BLaER1 (cell line): ENCODE measurements around the gene FNBP1L.

Source experiments
- H3K27ac ChIP-seq: shearing (Covaris generic); formaldehyde crosslinking; 2 replicates; pipeline ENCODE4 v1.8.1; 2022
- H3K27me3 ChIP-seq: shearing (Covaris generic); formaldehyde crosslinking; 2 replicates; pipeline ENCODE4 v1.8.1; 2022
- H3K36me3 ChIP-seq: shearing (Covaris generic); formaldehyde crosslinking; 2 replicates; pipeline ENCODE4 v1.8.1; 2022
- H3K4me1 ChIP-seq: shearing (Covaris generic); formaldehyde crosslinking; 2 replicates; pipeline ENCODE4 v1.8.1; 2022
- H3K4me2 ChIP-seq: shearing (Covaris generic); formaldehyde crosslinking; 2 replicates; pipeline ENCODE4 v1.8.1; 2022
- H3K4me3 ChIP-seq: shearing (Covaris generic); formaldehyde crosslinking; 2 replicates; pipeline ENCODE4 v1.8.1; 2022
- H3K9ac ChIP-seq: shearing (Covaris generic); formaldehyde crosslinking; 2 replicates; pipeline ENCODE4 v1.8.1; 2022
- H3K9me3 ChIP-seq: shearing (Covaris generic); formaldehyde crosslinking; 2 replicates; pipeline ENCODE4 v1.8.1; 2022
- H4K20me1 ChIP-seq: shearing (Covaris generic); formaldehyde crosslinking; 2 replicates; pipeline ENCODE4 v1.8.1; 2022
- Cebpa-rat ChIP-seq: shearing (Covaris generic); IDR thresholded peaks from 2 replicates; pipeline ENCODE4 v1.8.1; 2022

The FNBP1L gene

DNA sequence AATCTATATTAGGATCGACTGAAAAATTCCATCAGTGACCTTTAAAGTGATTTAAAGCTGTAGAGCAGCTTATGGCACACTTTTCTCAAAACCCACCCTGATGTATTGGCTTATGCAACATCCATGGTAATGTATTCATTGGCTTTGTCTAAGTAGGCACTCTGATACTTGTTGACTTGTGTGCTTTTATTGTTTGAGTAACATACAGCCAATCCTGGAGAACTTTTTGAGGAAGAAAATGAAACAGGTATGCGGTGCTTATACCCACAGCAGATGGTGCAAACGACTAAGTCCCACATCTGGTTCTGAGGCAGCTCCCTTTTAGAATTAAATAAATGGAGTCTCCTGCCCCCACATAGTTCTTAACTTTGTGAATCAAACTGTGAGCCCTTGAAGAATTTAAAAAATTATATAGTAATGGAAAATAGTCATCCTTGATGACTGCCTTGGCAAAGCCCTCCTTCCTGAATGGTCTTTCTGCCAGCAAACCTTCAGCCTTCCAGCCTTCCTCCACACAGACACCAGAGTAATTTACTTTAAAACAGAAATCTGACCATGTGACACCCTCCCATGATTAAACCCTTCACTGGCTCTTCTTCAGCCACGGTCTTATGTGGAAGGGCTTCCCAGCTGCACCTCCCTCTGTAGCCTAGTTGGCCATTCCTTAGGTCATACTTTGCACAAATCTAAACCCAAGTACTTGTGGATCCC lies 117.7 kb downstream of the FNBP1L start:
- Histone ChIP-seq H3K4me1 (peaks cover 4% of the 10 kb centered on the region; the same call in 1 of the 2 replicates), H3K4me2 (no peak overlapping the region), H4K20me1 (peaks cover 24% of the 10 kb centered on the region), H3K27me3 (no peaks in the 10 kb centered on the region), H3K36me3 (peaks cover 99% of the 10 kb centered on the region), H3K27ac (no peak overlapping the region), H3K9ac (no peak overlapping the region), H3K9me3 (no peaks in the 10 kb centered on the region), H3K4me3 (no peak overlapping the region)
- TF ChIP-seq Cebpa-rat, result no peak

DNA sequence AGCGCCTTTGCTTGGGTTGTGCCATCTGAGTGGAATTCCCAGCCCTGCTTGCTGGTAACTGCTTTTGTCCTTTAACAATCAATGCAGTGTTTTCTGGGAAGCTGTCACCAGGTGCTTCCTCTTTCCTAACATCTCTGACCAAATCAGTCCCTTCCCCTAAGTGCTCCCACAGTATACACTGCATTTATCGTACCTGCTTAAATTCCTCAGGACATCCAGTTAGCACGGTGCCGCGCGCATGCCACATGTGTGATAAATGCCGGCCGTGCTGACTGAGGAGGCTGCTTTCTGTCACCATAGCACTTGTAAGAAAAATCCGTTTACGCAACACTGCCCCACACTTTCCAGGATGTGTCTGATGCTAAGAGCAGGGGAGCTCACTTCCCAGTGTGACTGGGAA lies 118.3 kb downstream of the FNBP1L start:
- peaks cover 4% of the 10 kb centered on the region; the same call in 1 of the 2 replicates for H3K4me1 ChIP-seq
- peaks cover 24% of the 10 kb centered on the region for H4K20me1 ChIP-seq
- no peak for TF ChIP-seq Cebpa-rat
- H3K4me3 ChIP-seq, result no peak overlapping the region
- peaks cover 100% of the 10 kb centered on the region for H3K36me3 ChIP-seq
- no peak overlapping the region for H3K27ac ChIP-seq
- H3K9ac ChIP-seq, result no peak overlapping the region
- H3K4me2 ChIP-seq, result no peak overlapping the region
- H3K27me3 ChIP-seq, result no peaks in the 10 kb centered on the region
- no peaks in the 10 kb centered on the region for H3K9me3 ChIP-seq

DNA sequence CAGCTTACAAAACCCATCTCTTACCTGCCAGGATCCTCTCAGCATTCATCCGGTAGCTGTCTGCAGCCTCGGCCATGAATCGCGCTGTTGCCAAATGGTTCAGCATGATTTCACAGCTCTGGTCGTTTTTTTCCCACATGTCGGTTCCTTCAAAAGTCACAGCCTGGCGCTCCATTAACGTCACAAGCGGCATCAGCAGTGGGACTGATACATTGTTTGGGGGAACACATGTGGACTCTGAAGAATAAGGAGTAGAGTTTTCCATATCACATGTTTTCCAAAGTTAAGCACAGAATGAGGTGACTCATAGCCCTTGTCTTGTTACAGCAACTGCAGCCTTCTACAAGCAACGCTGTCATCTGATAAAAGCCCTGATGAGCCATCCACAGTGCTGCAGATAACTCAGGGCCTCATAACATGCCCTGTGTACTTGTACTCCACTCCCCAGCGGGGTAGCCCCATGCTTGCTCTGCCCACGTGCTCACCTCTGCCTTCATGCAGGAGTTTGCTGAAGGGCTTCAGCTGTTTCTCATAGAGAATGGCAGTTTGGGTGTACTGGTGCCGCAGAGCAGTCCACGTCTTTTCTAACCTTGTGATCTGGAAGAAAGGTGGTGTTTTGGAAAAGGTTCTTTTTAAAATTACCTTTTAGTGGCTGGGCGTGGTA lies 119.5 kb downstream of the FNBP1L start:
- no peak overlapping the region for H3K4me3 ChIP-seq
- no peaks in the 10 kb centered on the region for H3K27me3 ChIP-seq
- no peak overlapping the region for H3K9ac ChIP-seq
- no peak overlapping the region for H3K4me2 ChIP-seq
- no peak overlapping the region for H3K27ac ChIP-seq
- no peaks in the 10 kb centered on the region for H3K9me3 ChIP-seq
- peaks cover 100% of the 10 kb centered on the region for H3K36me3 ChIP-seq
- peaks cover 4% of the 10 kb centered on the region; the same call in 1 of the 2 replicates for H3K4me1 ChIP-seq
- TF ChIP-seq Cebpa-rat, result no peak
- peaks cover 24% of the 10 kb centered on the region for H4K20me1 ChIP-seq

DNA sequence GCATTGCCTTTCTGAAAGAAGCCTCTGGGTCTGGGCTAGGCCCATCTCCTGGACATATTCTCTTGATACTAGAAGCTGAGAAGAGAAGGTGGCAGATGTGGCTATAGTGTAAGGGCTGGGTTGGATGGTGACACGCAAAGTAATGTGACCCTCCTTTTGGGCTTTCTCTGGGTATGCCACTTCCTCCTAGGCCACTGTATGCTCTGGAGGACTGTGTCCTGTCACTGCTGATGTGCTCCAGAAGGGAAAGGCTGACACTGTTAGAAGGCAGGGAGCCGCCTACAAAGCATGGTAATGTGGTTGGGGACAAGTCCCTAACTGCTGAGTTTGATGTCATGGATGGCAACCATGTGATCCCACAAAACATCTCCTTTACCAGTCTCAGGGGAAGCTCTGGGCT lies 121.6 kb downstream of the FNBP1L start:
- H3K27me3 ChIP-seq, result no peaks in the 10 kb centered on the region
- TF ChIP-seq Cebpa-rat, result no peak
- peaks cover 4% of the 10 kb centered on the region; the same call in 1 of the 2 replicates for H3K4me1 ChIP-seq
- H3K36me3 ChIP-seq, result peaks cover 100% of the 10 kb centered on the region
- no peak overlapping the region for H3K27ac ChIP-seq
- H3K4me2 ChIP-seq, result no peak overlapping the region
- peaks cover 25% of the 10 kb centered on the region for H4K20me1 ChIP-seq
- no peaks in the 10 kb centered on the region for H3K9me3 ChIP-seq
- no peak overlapping the region for H3K4me3 ChIP-seq
- H3K9ac ChIP-seq, result no peak overlapping the region

DNA sequence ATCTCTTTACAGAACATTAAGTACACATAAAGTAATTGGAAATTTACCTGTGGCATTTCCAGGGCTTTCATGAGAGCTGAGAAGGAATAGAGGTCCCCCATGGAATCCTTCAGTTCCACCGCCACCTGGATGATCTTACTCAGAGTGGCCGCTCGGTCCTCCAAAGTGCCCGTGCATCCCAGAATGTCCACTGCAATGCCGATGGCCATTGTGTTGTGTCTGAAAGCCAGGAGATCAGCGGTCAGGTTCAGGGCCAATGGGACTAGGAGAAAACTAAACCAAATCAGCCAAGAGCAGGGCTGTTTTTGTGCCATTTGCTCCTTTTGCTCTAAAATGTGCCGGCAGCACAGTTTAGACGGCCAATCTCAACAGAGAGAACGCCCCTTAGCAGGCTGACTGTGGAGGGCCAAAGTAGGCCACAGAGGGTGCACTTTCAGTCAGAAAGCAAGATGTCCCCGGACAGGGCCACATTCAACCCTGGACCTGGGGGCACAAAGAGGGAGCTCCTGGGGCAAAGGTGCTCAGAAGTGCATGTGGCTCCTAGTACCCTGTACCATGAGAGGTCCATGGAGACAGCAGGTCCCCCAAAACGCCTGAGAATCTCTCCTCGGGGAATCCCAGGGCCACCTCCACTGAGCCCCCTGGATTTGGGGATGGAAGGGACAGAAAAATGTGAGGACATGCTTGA lies 123.8 kb downstream of the FNBP1L start:
- Histone ChIP-seq H3K4me2 (no peak overlapping the region), H4K20me1 (peaks cover 45% of the 10 kb centered on the region), H3K9me3 (no peaks in the 10 kb centered on the region), H3K36me3 (peaks cover 100% of the 10 kb centered on the region), H3K4me1 (peaks cover 4% of the 10 kb centered on the region; the same call in 1 of the 2 replicates), H3K9ac (no peak overlapping the region), H3K4me3 (no peak overlapping the region), H3K27ac (no peak overlapping the region), H3K27me3 (no peaks in the 10 kb centered on the region)
- no peak for TF ChIP-seq Cebpa-rat

DNA sequence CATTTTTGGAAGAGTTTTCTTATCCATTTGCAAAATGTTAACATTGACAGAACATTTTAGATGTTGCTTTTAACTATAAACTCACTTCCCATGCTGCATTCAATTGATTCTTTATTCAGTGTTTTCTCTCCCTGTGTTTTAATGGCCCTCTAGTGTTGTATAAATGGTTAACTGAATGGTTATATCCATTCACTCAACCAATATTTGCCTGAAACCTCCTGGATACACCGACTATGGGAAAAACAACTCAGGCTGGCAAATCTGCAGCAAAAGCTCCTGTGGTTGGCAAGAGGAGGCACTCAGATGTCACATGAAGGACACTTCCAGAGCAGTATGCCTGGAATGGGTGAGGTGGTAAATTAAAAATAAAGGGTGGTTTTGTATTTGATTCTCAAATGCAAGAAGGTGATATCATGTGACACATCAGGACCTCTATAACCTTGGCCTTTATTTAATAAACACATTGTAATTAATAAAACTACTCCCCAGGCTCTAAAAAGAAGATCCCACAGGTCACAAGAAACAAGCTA lies 126.1 kb downstream of the FNBP1L start:
- peaks cover 4% of the 10 kb centered on the region; the same call in 1 of the 2 replicates for H3K4me1 ChIP-seq
- H3K9me3 ChIP-seq, result no peaks in the 10 kb centered on the region
- peaks cover 56% of the 10 kb centered on the region for H4K20me1 ChIP-seq
- no peaks in the 10 kb centered on the region for H3K27me3 ChIP-seq
- no peak overlapping the region for H3K27ac ChIP-seq
- H3K36me3 ChIP-seq, result peaks cover 100% of the 10 kb centered on the region
- H3K4me3 ChIP-seq, result no peak overlapping the region
- H3K9ac ChIP-seq, result no peak overlapping the region
- H3K4me2 ChIP-seq, result no peak overlapping the region
- no peak for TF ChIP-seq Cebpa-rat

DNA sequence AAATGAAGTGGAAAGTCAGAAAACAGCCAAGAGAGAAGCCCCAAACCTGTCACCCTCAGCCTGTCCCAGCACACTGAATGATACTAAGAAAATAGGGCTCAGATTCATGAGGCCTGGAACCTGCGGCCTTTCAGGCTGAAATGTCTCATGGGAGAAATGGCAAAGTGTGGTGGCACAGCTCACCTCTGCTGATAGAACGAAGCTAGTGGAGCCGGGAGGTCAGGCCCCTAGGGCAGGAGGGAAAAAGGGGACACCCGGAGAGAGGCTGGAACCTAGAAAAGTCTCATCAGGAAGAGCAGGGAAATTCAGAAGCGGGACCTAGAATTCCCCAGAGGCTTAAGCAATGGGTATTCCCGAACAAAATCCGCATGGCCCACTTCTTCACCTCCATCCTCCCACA lies 126.6 kb downstream of the FNBP1L start:
- H3K27me3 ChIP-seq, result no peaks in the 10 kb centered on the region
- no peak overlapping the region for H3K9ac ChIP-seq
- TF ChIP-seq Cebpa-rat, result no peak
- H3K4me3 ChIP-seq, result no peak overlapping the region
- no peak overlapping the region for H3K27ac ChIP-seq
- H3K4me2 ChIP-seq, result no peak overlapping the region
- H4K20me1 ChIP-seq, result peaks cover 56% of the 10 kb centered on the region
- peaks cover 4% of the 10 kb centered on the region; the same call in 1 of the 2 replicates for H3K4me1 ChIP-seq
- peaks cover 100% of the 10 kb centered on the region for H3K36me3 ChIP-seq
- H3K9me3 ChIP-seq, result no peaks in the 10 kb centered on the region

DNA sequence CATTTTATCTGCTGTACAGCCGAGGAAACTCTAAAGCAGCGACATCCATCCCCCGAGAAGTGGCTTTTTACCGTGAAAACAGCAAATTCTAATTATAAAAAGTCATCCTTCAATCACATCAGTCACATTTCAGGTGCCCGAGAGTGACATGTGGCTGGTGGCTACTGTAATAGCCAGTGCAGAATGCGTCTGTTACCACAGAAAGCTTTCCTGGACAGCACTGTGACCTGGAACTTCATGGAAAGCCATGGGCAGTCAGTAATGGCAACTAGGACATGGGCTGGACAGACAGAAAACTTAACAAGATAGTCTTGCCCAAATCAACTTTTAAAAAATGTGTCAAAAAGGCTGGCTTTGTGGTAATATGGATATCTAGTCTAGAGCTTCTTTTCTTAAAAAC lies 127.1 kb downstream of the FNBP1L start:
- H3K4me2 ChIP-seq, result no peak overlapping the region
- TF ChIP-seq Cebpa-rat, result no peak
- H3K4me3 ChIP-seq, result no peak overlapping the region
- H3K9me3 ChIP-seq, result no peaks in the 10 kb centered on the region
- H4K20me1 ChIP-seq, result peaks cover 56% of the 10 kb centered on the region
- no peak overlapping the region for H3K27ac ChIP-seq
- H3K27me3 ChIP-seq, result no peaks in the 10 kb centered on the region
- no peaks in the 10 kb centered on the region for H3K4me1 ChIP-seq
- H3K9ac ChIP-seq, result no peak overlapping the region
- peaks cover 100% of the 10 kb centered on the region for H3K36me3 ChIP-seq

DNA sequence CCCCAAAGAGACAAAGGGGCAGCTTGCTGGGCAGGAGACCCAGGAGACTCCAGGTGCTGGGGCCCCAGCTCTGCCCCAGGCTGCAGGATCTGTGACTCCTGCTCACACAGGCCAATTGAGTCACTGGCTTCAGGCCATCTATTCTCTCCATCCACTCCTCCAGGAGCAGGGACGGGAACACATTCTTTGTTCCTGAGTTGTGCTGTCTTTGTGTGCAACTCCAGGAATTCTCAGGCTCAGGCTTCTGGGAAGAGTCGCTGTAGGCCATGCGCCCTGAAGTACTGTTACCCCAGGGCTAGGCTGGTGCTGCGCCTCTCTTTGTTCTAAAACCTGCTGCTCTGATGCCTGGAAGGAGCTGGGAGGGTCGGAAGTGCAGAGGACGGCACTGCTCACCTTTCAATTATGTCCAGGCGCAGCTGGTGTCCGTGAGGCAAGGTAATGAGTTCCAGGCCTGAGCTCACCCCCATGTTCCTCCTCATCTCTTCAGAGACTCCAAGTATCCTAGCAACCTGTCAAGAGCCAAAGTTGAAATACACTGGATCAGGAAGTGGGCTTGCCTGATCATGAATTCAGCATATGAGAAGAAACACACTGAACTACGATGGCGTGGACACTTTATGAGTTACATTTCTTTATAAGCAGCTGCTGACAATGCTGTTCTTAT lies 127.8 kb downstream of the FNBP1L start:
- peaks cover 100% of the 10 kb centered on the region for H3K36me3 ChIP-seq
- TF ChIP-seq Cebpa-rat, result no peak
- H3K9me3 ChIP-seq, result no peaks in the 10 kb centered on the region
- H4K20me1 ChIP-seq, result peaks cover 58% of the 10 kb centered on the region
- no peaks in the 10 kb centered on the region for H3K4me1 ChIP-seq
- H3K4me3 ChIP-seq, result no peak overlapping the region
- H3K27ac ChIP-seq, result no peak overlapping the region
- no peak overlapping the region for H3K4me2 ChIP-seq
- H3K27me3 ChIP-seq, result no peaks in the 10 kb centered on the region
- H3K9ac ChIP-seq, result no peak overlapping the region
